Calu3 (cell line): ENCODE data around the gene CCM2L. TPM values are rescaled to one million over a fixed set of nuclear protein-coding genes. Genes with fewer than 3 reads are reported as not detected.

Experiments used
- BruUV-seq: library from RNA; stranded (reverse); fragments of 400-500 nt; replicated peaks from 2 replicates; lab custom pipeline; 2021; lab: Mats Ljungman, UMichigan
- CTCF ChIA-PET: fragments of 300-600 bp; sonication (Branson Sonifier 250); formaldehyde crosslinking; loops from one replicate; lab custom pipeline; 2022; ENCODE audit warnings: antibody characterized with exemption; lab: Charles Lee
- DNase-seq: peaks from one replicate; pipeline ENCODE4 v3.0.0; 2022
- H3K27ac Mint-ChIP-seq: one replicate; pipeline ENCODE4 v1.8.0; 2022; ENCODE audit warnings: mixed read lengths; ENCODE audit not compliant: unreplicated experiment
- H3K27me3 Mint-ChIP-seq: one replicate; pipeline ENCODE4 v1.8.0; 2022; ENCODE audit warnings: mixed read lengths; ENCODE audit not compliant: unreplicated experiment
- H3K36me3 Mint-ChIP-seq: one replicate; pipeline ENCODE4 v1.8.0; 2022; ENCODE audit warnings: mild to moderate bottlenecking, moderate library complexity, mixed read lengths; ENCODE audit not compliant: insufficient read depth, unreplicated experiment
- H3K4me1 Mint-ChIP-seq: one replicate; pipeline ENCODE4 v1.8.0; 2022; ENCODE audit warnings: mild to moderate bottlenecking, low read depth, mixed read lengths; ENCODE audit not compliant: unreplicated experiment
- H3K4me3 Mint-ChIP-seq: one replicate; pipeline ENCODE4 v1.8.0; 2022; ENCODE audit warnings: mild to moderate bottlenecking, low read depth, moderate library complexity, mixed read lengths; ENCODE audit not compliant: unreplicated experiment
- H3K9me3 Mint-ChIP-seq: one replicate; pipeline ENCODE4 v1.8.0; 2022; ENCODE audit warnings: low read depth, mixed read lengths; ENCODE audit not compliant: unreplicated experiment
- intact Hi-C: fragments of 100-400 bp; cut with micrococcal nuclease; formaldehyde crosslinking; loops from one replicate; pipeline ENCODE4 v1.10.0; 2022; ENCODE audit not compliant: unreplicated experiment
- total RNA-seq: library from RNA; stranded (reverse); gene quantifications from 2 replicates; pipeline ENCODE4 v1.2.3, GENCODE V29; 2022
- TF ChIP-seq, protein P1 (sequence below): fragments of 200-600 bp; IDR thresholded peaks from one replicate; pipeline ENCODE4 v1.8.0; 2022; ENCODE audit warnings: antibody characterized with exemption; ENCODE audit not compliant: unreplicated experiment

The CCM2L gene
- total RNA-seq, 1 experiment from 2014 or later = not detected

- H3K4me1 Mint-ChIP-seq = peaks cover 9% of the 10 kb centered on the region
- CTCF ChIA-PET = no interaction called here
- intact Hi-C loops = no loop called here
Observed at GRCh38 chr20:31974296-31974695, 35.9 kb upstream of the CCM2L start.

GRCh38 chr20:31974951-31975487 is 35.2 kb upstream of the CCM2L start:
- CTCF ChIA-PET = no interaction called here
- Mint-ChIP-seq H3K9me3 (no peaks in the 10 kb centered on the region), H3K36me3 (no peaks in the 10 kb centered on the region), H3K4me1 (peaks cover 9% of the 10 kb centered on the region), H3K27me3 (peaks cover 80% of the 10 kb centered on the region), H3K4me3 (no peak overlapping the region), H3K27ac (no peak overlapping the region)
- TF ChIP-seq, protein P1, sequence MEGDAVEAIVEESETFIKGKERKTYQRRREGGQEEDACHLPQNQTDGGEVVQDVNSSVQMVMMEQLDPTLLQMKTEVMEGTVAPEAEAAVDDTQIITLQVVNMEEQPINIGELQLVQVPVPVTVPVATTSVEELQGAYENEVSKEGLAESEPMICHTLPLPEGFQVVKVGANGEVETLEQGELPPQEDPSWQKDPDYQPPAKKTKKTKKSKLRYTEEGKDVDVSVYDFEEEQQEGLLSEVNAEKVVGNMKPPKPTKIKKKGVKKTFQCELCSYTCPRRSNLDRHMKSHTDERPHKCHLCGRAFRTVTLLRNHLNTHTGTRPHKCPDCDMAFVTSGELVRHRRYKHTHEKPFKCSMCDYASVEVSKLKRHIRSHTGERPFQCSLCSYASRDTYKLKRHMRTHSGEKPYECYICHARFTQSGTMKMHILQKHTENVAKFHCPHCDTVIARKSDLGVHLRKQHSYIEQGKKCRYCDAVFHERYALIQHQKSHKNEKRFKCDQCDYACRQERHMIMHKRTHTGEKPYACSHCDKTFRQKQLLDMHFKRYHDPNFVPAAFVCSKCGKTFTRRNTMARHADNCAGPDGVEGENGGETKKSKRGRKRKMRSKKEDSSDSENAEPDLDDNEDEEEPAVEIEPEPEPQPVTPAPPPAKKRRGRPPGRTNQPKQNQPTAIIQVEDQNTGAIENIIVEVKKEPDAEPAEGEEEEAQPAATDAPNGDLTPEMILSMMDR = no peak
- no peak for DNase-seq
- BruUV-seq = no TSS peak
- intact Hi-C loops = no loop called here

More at GRCh38 chr20:31974296-31974695, 35.9 kb upstream of the CCM2L start:
- Mint-ChIP-seq H3K36me3 (no peaks in the 10 kb centered on the region), H3K27ac (no peak overlapping the region), H3K4me3 (no peak overlapping the region), H3K9me3 (no peaks in the 10 kb centered on the region), H3K27me3 (peaks cover 87% of the 10 kb centered on the region)
- TF ChIP-seq, protein P1 = no peak
- no peak for DNase-seq
- no TSS peak for BruUV-seq

GRCh38 chr20:31975874-31976273 is 34.4 kb upstream of the CCM2L start:
- H3K4me1 Mint-ChIP-seq = peaks cover 9% of the 10 kb centered on the region
- CTCF ChIA-PET = no interaction called here
- no peak for DNase-seq
- no peaks in the 10 kb centered on the region for H3K36me3 Mint-ChIP-seq
- intact Hi-C loops = no loop called here
- peaks cover 72% of the 10 kb centered on the region for H3K27me3 Mint-ChIP-seq
- TF ChIP-seq, protein P1 = no peak
- no peak overlapping the region for H3K4me3 Mint-ChIP-seq
- H3K27ac Mint-ChIP-seq = no peak overlapping the region
- no peaks in the 10 kb centered on the region for H3K9me3 Mint-ChIP-seq
- no TSS peak for BruUV-seq

- CTCF ChIA-PET = no interaction called here
- intact Hi-C loops = no loop called here
- Mint-ChIP-seq H3K9me3 (no peaks in the 10 kb centered on the region), H3K36me3 (no peaks in the 10 kb centered on the region), H3K27me3 (peaks cover 60% of the 10 kb centered on the region), H3K4me1 (peaks cover 9% of the 10 kb centered on the region), H3K27ac (no peak overlapping the region), H3K4me3 (no peak overlapping the region)
- no peak for DNase-seq
- BruUV-seq = no TSS peak
- TF ChIP-seq, protein P1 = no peak
Observed at GRCh38 chr20:31977080-31977479, 33.2 kb upstream of the CCM2L start.
